Measurements from ENCODE around the gene SLC25A4. TPM values are rescaled to one million over a fixed set of nuclear protein-coding genes. Genes with fewer than 3 reads are reported as not detected.

The SLC25A4 gene
- total and polyA plus RNA-seq, 10 of the 15 experiments (the other 5 are each of a cell fraction or from before 2014, with no cell fraction given), result 12.6 to 161 (median 38.2) TPM

DNA sequence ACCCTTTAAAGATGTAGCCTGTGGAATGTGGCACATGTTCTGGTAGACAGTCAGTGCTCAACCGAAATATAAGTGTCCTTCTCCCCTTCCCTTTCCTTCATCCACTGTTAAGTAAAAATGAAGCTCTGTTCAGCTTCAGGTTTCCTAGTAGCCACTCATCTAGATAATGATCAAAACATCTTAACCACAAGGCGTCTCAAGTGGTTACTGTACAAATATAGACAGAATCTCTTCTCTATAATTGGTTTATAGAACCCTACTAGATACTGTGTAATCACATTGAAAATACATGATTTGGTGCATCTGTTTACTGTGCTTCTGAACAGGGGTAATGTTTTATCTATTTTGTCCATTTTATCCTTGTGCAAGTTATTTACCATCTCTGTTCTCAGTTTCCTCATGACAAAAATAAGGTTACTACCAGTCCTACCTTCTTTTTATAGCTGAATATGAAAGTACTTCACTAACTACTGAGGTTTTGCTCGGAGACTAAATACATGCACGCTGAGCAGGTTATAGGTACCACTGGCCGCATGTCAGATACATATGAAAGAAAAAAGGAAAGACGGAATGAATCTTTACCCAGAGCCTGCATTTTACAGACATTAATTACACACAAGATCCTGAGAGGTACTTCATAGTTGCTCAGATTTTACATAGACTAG, 20.3 kb upstream of the SLC25A4 start (continued):
- TF ChIP-seq MTA2 (IDR thresholded peaks at IDR 0.05; ENCODE audit: low read depth) (peak; percentile 43), PKNOX1 (IDR thresholded peaks at IDR 0.05) (no peak), CREM (IDR thresholded peaks at IDR 0.05; ENCODE audit: low read depth) (no peak), E4F1 (IDR thresholded peaks at IDR 0.05; ENCODE audit: borderline replicate concordance, partially characterized antibody) (no peak), NRF1 (conservative IDR thresholded peaks at IDR 0.05; ENCODE audit: low read depth, low read length) (no peak), BACH1 (IDR thresholded peaks at IDR 0.05; ENCODE audit: borderline replicate concordance) (no peak), HDAC2 (IDR thresholded peaks at IDR 0.05) (no peak), CBX3 (IDR thresholded peaks at IDR 0.05; ENCODE audit: borderline replicate concordance, low read depth) (no peak), CBFB (IDR thresholded peaks at IDR 0.05; ENCODE audit: low read depth) (no peak), TCF3 (IDR thresholded peaks at IDR 0.05; ENCODE audit: borderline replicate concordance, insufficient read depth, low read depth, low read length) (no peak)
- TF ChIP-seq, protein P1, sequence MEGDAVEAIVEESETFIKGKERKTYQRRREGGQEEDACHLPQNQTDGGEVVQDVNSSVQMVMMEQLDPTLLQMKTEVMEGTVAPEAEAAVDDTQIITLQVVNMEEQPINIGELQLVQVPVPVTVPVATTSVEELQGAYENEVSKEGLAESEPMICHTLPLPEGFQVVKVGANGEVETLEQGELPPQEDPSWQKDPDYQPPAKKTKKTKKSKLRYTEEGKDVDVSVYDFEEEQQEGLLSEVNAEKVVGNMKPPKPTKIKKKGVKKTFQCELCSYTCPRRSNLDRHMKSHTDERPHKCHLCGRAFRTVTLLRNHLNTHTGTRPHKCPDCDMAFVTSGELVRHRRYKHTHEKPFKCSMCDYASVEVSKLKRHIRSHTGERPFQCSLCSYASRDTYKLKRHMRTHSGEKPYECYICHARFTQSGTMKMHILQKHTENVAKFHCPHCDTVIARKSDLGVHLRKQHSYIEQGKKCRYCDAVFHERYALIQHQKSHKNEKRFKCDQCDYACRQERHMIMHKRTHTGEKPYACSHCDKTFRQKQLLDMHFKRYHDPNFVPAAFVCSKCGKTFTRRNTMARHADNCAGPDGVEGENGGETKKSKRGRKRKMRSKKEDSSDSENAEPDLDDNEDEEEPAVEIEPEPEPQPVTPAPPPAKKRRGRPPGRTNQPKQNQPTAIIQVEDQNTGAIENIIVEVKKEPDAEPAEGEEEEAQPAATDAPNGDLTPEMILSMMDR (IDR thresholded peaks at IDR 0.05 in 2 of 3, conservative IDR thresholded peaks at IDR 0.05 in 1 of 3; ENCODE audit: control insufficient read depth in 2 of 3, extremely low read depth in 1 of 3, insufficient read depth in 1 of 3, low read depth in 3 of 3, low read length in 3 of 3), result no peak
- TF ChIP-seq, protein P2, sequence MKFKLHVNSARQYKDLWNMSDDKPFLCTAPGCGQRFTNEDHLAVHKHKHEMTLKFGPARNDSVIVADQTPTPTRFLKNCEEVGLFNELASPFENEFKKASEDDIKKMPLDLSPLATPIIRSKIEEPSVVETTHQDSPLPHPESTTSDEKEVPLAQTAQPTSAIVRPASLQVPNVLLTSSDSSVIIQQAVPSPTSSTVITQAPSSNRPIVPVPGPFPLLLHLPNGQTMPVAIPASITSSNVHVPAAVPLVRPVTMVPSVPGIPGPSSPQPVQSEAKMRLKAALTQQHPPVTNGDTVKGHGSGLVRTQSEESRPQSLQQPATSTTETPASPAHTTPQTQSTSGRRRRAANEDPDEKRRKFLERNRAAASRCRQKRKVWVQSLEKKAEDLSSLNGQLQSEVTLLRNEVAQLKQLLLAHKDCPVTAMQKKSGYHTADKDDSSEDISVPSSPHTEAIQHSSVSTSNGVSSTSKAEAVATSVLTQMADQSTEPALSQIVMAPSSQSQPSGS (IDR thresholded peaks at IDR 0.05; ENCODE audit: low read length), result peak; percentile 42; the same call in 1 of the 2 replicates
- TF ChIP-seq, protein P3, sequence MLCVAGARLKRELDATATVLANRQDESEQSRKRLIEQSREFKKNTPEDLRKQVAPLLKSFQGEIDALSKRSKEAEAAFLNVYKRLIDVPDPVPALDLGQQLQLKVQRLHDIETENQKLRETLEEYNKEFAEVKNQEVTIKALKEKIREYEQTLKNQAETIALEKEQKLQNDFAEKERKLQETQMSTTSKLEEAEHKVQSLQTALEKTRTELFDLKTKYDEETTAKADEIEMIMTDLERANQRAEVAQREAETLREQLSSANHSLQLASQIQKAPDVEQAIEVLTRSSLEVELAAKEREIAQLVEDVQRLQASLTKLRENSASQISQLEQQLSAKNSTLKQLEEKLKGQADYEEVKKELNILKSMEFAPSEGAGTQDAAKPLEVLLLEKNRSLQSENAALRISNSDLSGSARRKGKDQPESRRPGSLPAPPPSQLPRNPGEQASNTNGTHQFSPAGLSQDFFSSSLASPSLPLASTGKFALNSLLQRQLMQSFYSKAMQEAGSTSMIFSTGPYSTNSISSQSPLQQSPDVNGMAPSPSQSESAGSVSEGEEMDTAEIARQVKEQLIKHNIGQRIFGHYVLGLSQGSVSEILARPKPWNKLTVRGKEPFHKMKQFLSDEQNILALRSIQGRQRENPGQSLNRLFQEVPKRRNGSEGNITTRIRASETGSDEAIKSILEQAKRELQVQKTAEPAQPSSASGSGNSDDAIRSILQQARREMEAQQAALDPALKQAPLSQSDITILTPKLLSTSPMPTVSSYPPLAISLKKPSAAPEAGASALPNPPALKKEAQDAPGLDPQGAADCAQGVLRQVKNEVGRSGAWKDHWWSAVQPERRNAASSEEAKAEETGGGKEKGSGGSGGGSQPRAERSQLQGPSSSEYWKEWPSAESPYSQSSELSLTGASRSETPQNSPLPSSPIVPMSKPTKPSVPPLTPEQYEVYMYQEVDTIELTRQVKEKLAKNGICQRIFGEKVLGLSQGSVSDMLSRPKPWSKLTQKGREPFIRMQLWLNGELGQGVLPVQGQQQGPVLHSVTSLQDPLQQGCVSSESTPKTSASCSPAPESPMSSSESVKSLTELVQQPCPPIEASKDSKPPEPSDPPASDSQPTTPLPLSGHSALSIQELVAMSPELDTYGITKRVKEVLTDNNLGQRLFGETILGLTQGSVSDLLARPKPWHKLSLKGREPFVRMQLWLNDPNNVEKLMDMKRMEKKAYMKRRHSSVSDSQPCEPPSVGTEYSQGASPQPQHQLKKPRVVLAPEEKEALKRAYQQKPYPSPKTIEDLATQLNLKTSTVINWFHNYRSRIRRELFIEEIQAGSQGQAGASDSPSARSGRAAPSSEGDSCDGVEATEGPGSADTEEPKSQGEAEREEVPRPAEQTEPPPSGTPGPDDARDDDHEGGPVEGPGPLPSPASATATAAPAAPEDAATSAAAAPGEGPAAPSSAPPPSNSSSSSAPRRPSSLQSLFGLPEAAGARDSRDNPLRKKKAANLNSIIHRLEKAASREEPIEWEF (IDR thresholded peaks at IDR 0.05; ENCODE audit: insufficient replicate concordance, low read depth, low read length), result no peak
